Measurements from ENCODE around the gene HELQ. TPM values are rescaled to one million over a fixed set of nuclear protein-coding genes. Genes with fewer than 3 reads are reported as not detected.

HELQ gene
- total and polyA plus RNA-seq, 9 of the 15 experiments (the other 6 are each of a cell fraction or from before 2014, with no cell fraction given): 3.5 to 15.2 (median 11.9) TPM

DNA sequence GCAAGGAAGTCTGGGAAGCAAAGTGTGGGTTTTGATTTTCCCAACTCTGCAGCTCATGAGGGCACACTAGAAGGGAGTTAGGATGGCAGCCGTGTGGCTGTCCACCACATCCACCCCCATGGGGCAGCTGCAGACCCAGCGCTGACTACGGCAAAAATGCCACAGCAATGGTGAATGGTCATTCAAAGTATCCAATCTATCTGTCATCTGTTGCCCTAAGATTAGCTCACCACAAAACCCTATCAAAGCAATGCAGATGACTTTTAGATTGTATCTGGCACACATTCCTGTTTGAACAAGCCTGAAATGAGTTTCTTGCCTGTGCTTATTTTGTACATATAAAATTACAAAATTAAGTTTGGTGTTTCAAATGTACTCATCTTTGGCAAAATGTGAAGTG lies 91.3 kb downstream of the HELQ start (continued):
- no peak for TF ChIP-seq HDAC2 (IDR thresholded peaks at IDR 0.05)
- TF ChIP-seq POU5F1 (IDR thresholded peaks at IDR 0.05; ENCODE audit: borderline replicate concordance, low read depth, low read length, partially characterized antibody): no peak
- TF ChIP-seq ZNF41 (CRISPR knock-in tag; conservative IDR thresholded peaks at IDR 0.05): no peak
- TF ChIP-seq COPS2 (conservative IDR thresholded peaks at IDR 0.05): no peak
- no peak for TF ChIP-seq CSDE1 (IDR thresholded peaks at IDR 0.05)
- no peak for TF ChIP-seq SMARCB1 (IDR thresholded peaks at IDR 0.05; ENCODE audit: insufficient read length, low read depth)
- TF ChIP-seq HOMEZ (CRISPR knock-in tag; IDR thresholded peaks at IDR 0.05): no peak
- no peak for TF ChIP-seq L3MBTL2 (IDR thresholded peaks at IDR 0.05)
- TF ChIP-seq SRSF3 (IDR thresholded peaks at IDR 0.05; ENCODE audit: insufficient read depth, low read length): no peak
- TF ChIP-seq PHF8 (IDR thresholded peaks at IDR 0.05; ENCODE audit: borderline replicate concordance, low read length): no peak
- TF ChIP-seq PPARD (CRISPR knock-in tag; IDR thresholded peaks at IDR 0.05): no peak
- peak; percentile 79 for TF ChIP-seq CBFA2T2 (conservative IDR thresholded peaks at IDR 0.05)
- no peak for TF ChIP-seq RBM25 (IDR thresholded peaks at IDR 0.05; ENCODE audit: low read depth, low read length, severe bottlenecking)
- TF ChIP-seq TCF3 (CRISPR knock-in tag; IDR thresholded peaks at IDR 0.05): peak; percentile 88
- no peak for TF ChIP-seq DIDO1 (tag; IDR thresholded peaks at IDR 0.05; ENCODE audit: low read depth)
- no peak for TF ChIP-seq HNRNPK (IDR thresholded peaks at IDR 0.05; ENCODE audit: low read depth, low read length, poor library complexity, severe bottlenecking)
- TF ChIP-seq ZNF395 (CRISPR knock-in tag; IDR thresholded peaks at IDR 0.05): 0 out of 2 replicates have a peak, but pooled peaks have one; percentile 33
- TF ChIP-seq SNRNP70 (optimal IDR thresholded peaks at IDR 0.05; ENCODE audit: low read depth, low read length): no peak
- TF ChIP-seq ZNF696 (CRISPR knock-in tag; conservative IDR thresholded peaks at IDR 0.05): no peak
- TF ChIP-seq NR1H2 (CRISPR knock-in tag; IDR thresholded peaks at IDR 0.05): no peak
- no peak for TF ChIP-seq AFF1 (IDR thresholded peaks at IDR 0.05; ENCODE audit: low read depth in 1 of 2, partially characterized antibody in 2 of 2)
- TF ChIP-seq XRCC5 (IDR thresholded peaks at IDR 0.05; ENCODE audit: low read depth, low read length): no peak

Data from K562 (cell line).